GM18858 (cell line): Measurements from ENCODE around the gene UST.

Source experiments
- ATAC-seq: cut with Tn5 transposase; IDR thresholded peaks from one replicate; pipeline ENCODE4 v1.9.1; 2021; ENCODE audit not compliant: unreplicated experiment

UST gene

DNA sequence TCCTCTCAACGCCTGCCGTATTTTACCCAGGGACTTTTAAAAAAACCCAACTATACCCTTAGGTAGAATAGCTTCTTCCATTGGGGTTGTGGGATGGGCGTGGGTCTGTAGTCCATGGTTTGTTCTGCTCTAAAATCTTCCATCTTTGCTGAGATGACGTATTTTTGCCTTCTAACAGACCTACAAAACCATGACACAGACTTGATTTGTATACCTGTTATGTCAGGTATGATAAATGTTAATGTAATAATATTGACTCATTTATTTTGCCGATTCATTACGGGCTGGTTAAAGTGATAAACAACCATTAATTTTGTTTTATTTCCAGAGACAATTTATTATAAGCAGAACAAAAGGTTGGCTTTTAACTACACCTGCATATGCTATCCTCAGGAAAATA, 48.7 kb downstream of the UST start:
- no peak for ATAC-seq

DNA sequence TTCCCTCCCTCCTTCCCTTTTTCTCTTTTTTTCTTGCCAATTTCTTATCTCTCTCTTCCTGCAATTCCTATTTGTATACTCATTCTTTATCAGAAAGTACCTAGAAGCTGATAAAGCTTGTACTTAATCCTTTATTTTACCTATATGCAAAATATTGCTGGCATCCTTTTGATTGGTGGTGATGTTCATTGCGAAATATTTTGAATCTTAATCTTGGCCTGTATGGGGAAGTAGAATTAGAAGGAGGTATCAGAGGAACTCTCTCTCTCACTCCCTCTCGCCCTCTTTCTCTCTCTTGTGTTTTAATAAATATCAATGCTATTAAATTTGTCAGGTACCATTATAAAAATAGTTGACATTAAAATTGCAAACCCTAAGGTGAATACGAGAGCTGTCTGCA, 52.8 kb downstream of the UST start:
- no peak for ATAC-seq

DNA sequence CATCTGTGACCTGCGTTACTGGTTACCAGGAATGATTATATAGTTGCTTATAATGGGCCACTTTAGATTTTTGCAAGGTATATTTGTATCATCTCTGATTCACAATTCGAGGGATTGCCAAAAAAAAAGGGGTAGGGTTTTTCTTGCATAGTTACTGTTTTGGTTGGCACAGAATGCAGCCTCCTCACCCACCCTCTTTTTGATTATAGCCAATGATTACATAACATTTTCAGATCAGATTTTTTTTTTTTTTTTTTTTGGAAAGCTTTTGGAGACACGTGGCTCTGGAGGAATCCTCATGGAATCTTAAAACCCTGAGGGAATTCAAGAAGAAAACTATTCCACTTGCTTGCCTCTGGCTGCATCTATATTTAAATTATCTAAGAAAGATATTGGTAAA, 53.7 kb downstream of the UST start:
- ATAC-seq = no peak

DNA sequence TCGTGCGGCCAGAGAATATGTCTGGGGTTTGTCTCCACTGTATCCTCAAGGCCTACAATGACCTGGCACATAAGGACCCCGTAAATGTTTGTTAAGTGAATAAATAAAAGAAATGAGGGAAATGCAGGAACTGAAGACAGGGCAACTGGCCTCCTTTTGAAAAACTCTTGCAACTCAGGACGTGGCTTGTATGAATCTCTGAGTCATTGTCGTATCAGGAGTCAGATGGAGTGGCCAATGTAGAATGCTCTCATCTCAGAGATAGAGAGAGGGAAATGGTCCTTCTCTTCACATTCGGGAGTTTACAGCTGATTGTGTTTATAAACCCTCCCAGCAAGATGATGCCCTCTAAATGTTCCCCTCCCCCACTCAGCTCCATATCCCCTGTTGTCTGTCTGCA, 57.1 kb downstream of the UST start:
- ATAC-seq = no peak

DNA sequence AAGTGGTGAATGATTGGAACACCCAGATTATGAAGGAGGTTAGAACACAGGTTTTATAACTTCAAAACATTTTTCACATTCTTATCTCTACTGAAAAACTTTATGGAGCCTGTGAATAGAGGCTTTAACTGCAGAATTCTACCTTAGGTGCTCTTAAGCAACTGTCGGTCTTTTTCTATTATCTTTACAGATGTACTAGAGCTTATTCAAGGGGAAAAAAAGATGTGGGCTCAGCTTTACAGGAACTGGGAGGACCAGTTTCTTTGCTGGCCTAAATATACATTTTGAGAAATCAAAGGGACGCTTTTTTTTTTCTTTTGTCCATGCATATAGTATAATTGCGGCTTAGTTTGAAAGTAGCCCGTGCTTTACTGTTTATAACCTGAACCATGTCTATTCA, 58.9 kb downstream of the UST start:
- no peak for ATAC-seq

DNA sequence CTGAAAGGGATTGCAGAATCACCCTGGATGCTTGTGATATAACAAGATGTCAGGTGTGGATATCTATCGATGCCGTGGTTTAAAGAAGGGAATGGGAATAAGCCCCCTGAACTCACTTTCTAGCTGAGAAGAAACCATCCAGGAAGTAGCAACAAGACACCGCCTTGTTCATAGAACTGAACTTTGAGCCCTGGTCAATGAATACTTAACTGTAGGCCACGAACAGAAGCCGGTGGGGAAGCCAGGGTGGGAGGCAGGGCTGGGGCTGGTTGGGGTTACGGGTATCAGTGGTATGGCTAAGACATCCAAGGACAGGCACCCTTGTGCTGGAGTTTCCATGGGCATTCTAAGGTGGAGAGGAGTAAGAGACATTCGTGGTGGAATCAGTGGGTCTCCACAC, 61.0 kb downstream of the UST start:
- ATAC-seq = no peak

DNA sequence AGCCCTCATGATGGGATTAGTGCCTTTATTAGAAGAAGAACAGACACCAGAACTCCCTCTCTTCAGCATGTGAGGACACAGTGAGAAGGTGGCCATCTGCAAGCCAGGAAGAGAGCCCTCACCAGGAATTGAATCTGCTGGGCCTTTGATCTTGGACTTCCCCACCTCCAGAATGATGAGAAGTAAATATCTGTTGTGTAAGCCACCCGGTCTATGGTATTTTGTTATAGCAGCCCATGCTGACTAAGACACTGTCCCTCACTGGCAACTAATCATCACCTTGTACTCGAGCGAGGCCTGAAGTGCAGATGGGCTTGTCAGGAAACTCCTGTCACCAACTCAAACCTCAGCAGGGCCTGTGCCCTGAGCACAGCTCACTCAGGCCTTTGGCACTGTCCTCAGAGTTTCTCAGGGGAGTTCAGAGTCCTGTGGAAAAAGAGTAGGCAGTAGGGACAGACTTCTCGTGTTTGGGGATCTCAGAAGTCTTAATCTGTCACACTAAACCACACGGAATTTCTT, 62.0 kb downstream of the UST start:
- no peak for ATAC-seq

DNA sequence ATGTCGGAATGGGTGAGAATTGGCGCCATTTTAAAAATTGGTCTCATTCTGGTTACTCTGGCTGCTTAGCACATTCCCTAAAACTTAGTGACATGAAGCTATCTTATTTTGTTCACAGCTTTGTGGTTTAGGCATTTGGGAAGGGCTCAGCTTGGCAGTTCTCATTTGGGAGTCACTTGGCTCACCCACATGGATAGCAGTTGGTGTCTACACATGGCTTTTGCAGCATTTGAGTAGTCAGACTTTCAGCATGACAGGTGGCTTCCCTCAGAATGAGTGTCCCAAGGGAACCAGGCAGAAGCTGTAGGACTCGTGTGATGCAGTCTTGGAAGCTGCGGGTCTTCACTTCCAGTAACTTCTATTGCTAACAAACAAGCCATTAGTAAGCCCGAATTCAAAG, 64.6 kb downstream of the UST start:
- no peak for ATAC-seq

DNA sequence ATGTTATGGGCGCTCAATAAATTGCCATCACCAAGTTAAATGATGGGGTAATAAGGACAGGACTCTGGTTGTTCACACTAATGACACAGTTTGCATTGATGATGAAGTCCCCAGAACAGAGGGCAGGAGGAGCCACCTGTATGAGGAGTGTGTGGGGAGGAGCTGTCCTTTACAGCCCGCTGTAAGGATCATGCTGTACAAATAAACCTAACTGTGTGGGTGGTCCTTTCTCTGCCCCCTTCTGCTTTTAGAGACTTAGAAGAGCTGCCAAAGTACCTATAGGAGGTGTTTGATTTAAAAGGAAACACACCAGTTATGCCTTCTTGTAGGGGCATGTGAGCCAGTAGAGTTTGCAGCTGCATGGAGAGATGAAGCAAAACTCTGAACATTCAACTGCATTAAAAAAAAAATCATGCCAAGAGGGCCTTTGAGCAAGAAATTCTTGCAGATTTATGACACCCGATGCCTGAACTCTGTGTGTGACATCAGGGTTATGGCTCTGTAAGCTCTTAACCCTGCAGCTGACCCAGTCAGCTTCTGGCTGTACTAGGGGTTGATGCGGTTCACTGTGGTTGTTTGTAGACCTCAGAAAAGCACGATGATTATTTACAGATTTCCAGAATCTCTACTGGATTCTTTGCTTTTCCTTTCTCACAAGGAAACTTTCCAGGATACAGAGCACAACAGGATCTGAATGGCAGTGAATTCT, 67.4 kb downstream of the UST start:
- no peak for ATAC-seq

DNA sequence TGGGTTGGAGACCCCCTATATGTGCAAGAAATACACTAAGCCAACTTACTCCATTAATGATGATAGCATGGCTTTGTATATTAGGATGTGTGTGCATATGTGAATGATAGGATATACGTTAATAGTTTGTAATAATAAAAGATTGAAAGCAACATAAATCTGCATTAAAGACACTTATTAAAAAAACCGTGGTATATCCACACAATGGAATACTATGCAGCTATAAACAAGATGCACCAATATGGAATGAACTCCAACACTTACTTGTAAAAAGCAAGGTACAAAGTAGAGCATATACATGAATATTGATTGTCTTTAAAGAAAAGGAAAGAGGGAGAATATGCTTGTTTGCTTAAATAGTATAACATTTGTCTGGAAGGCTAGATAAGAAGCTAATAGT, 68.0 kb downstream of the UST start:
- no peak for ATAC-seq

DNA sequence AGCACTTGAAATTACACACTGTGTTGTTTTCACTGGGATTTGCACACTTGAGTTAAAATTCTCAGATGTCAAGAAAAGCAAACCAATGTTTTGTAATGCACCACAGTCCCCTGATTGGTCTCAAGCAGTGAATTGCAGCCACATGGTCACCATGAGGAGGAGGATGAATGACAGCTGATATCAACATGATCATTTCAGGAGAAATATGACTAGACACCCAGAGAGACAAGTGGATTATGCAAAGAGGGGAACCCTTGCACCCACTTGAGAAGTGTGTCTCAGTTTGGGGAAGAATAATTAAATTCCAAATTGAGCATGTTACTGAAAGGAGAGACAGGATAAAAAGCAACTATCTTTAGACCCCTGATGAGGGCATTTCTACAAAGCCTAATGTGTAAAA, 69.3 kb downstream of the UST start:
- no peak for ATAC-seq

DNA sequence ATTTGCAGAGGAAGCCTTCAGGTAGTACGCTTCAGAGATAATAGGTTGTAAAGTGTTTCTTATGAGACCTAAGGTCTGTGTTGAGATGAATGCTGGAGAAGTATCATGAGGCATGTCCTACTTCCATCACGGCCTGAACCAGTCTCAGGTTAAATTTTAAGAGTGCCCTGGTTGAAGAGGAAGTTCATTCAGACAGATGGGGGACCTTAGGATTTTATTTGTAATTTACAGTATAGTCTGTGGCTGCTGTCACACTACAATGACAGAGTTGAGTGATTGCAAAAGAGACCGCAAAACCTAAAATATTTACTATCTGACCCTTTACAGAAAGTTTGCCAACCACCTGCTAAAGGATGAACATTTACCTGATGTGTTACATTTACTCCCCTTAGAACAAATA, 70.9 kb downstream of the UST start:
- no peak for ATAC-seq

DNA sequence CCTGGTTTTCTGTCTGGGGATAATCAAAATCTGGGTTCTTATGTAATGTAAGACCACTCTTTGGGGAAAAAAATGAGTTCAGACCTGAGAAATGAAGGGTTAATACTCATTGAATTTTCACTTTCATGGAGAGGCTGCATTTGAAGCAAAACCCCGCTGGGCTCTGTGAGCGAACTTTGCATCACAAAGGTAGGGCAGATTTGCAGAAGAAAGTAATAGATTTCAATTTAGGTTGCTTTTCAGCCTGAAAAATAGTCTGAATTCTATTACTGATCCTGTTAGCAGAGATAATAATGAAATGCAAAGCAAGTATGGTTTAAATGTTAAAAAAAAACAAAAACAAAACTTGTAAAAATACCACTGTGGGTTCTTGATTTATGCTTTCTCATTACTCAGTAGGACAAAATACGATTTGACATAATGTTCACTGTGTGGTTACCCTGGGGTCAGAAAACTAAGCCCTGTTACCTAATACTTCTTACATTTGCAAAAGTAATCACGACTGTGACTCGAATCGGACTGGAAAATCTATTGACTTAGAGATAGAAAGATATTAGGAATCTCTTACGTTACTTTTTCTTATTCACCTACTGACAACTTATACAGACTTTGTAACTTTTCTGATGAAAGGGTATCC, 72.2 kb downstream of the UST start:
- ATAC-seq = no peak

DNA sequence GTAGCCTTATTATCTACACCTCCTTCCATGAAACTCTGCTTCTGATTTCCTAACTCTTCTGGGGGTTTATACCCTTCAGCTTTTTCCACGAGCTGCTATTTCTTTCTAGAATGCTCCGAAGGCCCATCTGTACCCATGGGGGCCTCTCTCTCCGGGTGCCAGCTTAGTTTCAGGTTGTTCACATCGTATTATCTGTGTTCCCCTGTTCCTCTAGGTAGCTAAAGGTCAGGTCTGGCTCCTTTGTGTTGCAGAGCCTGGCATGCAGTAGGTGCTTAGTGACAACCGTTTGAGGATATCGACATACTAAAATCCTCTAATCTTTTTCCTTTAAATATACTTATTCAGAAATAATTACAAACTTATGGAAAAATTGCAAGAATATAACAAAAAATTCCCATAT, 73.0 kb downstream of the UST start:
- no peak for ATAC-seq

DNA sequence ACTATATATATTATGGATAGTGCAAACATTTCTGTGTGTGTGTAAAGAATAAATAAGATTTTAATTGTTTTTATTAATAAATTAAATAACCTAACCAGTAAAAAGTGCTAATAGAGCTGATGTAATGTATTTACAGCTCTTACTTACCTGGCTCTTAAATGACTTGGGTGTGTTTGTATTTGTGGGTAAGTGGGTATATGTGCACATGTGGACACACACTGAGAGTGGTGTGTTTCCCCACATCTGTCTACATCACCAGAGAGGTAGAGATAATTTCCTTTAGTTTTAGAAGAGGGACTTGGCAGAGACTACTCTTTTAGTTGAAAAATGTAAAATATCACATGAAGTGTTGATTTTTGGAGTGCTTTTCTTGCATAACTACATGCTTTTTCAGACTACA, 76.0 kb downstream of the UST start:
- ATAC-seq = no peak

DNA sequence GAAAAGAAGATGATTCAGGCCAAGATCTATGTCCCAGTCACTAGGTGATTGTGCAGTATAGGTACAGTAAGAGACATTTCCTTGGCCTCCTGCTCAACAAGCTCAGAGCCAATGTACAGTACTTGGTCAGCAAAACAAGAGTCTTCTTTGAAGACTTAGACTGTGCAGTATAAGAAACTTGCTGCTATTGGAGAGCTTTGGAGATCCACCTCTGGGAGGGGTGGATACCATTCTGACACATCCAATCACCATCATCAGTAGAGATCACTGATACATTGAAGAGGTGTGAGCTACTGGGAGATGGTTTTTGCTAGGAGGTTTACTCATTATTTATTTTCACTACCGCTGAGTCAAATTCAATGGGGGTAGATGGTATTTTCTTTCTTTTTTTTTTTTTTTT, 77.5 kb downstream of the UST start:
- no peak for ATAC-seq

DNA sequence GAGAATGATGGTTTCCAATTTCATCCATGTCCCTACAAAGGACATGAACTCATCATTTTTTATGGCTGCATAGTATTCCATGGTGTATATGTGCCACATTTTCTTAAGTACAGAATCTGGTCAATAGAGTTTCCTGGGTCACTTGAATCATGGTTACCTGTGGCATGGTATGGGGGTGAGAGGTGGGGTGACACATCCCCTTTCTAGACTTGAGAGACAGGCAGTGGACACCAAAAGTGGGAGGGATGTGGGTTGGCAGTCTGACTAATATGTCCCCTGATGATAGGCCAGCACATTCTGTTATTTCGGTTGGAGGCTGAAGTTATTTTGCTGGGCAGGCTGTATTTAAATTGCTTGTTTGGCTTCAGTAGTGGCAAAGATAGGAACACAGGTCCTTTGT, 78.1 kb downstream of the UST start:
- ATAC-seq = no peak

DNA sequence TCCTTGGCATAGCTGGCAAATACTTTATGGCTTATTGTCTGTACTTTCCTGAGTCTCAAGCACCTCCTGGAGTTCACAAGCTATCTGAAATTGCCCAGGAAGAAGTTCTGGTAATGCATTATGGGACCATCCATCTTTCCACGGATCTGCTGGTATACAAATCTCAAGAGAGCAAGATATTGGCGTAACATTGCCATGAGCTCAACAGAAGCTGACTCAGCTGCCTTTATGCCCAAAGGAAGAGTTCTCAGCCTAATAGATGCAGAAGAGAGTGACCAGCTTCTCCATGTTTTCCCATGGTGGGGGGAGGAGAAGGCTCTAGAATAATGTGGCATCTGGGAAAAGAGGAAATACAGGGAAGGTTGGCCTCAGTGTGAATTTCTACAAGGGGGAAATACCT, 78.7 kb downstream of the UST start:
- no peak for ATAC-seq

DNA sequence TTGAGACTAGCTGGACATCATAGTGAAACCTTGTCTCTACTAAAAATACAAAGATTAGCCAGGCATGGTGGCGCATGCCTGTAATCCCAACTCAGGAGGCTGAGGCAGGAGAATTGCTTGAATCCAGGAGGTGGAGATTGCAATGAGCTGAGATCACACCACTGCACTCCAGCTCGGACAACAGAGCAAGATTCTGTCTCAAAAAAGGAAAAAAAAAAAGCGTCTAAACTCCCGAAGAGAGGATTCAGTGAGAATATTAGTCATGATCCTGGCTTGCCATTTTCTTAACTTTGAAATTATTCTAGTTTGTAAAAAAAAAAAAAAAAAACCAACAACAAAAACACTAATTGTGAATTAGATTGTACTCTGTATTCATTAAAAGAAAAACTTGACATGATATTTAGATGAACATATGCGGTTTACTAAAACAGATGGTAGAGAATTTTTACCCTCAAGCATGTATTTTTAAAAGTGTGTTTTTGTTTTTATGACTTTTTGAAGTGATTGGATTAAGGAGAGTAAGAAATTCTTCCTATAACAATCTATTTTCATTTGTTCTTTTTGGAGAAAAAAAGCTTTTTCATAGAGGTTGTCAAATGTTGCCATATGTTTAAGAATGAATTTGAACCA, 80.7 kb downstream of the UST start:
- ATAC-seq = no peak

DNA sequence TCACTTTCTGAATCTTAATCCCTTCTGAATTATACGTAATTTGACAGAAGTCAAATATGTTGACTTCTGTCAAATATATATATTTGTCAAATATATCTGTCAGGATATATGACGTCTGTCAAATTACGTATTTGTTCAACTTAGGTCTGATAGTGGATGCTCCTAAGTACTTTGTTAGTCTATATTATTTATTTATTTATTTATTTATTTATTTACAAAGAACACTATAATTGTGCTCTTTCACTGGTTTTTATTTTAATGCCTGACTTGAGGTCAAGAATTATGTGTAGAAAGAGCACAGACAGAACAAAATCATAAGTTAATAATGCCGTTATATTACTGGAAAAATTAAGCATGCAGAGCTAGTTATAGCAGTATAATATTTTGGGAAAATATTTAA, 81.2 kb downstream of the UST start:
- ATAC-seq = no peak

DNA sequence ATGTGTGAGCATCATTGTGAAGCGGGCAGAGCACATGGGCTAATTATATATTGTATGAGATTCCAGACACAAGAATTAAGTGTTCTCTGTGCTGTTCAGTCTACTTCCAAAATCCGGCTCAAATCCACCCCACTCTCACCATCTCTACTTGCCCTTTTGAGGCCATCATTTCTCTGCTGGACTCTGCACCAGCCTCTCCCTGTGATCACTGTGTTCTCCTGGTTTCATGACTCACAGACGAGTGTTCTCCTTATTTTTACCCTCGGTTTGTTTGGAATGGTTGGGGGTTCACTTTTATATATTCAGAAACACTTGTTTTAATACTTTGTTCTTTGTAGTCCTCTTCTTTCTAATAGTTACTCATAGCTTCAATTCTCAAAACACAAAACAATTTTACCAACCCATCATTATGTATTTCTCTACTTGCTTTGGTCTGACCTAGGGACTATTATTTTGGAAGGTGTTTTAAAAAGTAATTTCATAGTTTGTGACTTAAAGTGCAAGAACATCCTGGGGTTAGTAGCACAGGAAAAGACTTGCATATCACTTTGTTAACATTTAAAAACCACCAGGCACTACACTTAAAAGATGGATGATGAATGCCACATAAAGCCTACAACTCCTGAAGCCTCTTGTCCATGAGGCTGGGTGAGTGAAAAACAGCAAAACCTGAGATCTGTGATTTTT, 82.7 kb downstream of the UST start:
- no peak for ATAC-seq

DNA sequence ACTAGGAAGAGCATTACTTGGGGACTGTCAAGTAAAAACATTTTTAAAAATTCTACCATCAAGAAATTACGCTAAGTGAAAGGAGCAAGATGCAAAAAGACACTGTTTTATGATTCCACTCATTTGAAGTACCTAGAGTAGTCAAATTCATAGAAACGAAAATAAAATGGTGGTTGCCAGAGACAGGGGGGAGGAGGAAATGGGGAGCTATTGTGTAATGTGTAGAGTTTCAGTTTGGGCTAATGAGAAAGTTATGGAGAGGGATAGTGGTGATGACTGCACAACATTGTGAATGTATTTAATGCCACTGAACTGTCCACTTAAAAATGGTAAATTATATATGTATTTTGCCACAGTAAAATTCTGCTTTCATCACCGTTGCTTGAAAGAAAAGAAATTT, 83.8 kb downstream of the UST start:
- no peak for ATAC-seq
